Measurements from ENCODE around the gene CD302. TPM values are rescaled to one million over a fixed set of nuclear protein-coding genes. Genes with fewer than 3 reads are reported as not detected.
"Not testable (repeated sequence)": the region's sequence is repeated elsewhere in the genome, so short reads cannot be mapped to it uniquely, and the experiment has no call there.

Gene CD302
- total RNA-seq, 1 experiment from 2014 or later = 0.68 TPM

GRCh38 chr2:159748089-159748488 is 49.9 kb downstream of the CD302 start:
- no peak overlapping the region for H2BK15ac ChIP-seq (ENCODE audit: low read depth, low read length)
- H2BK5ac ChIP-seq (ENCODE audit: insufficient read length, low read length) = no peak overlapping the region
- H2AK5ac ChIP-seq (ENCODE audit: insufficient read length, low read length) = no peak overlapping the region
- DNase-seq = no peak
- H3K27me3 ChIP-seq (ENCODE audit: insufficient read depth, low read length) = no peaks in the 10 kb centered on the region
- H2BK12ac ChIP-seq (ENCODE audit: insufficient read length, low read depth, low read length) = no peak overlapping the region
- H2BK120ac ChIP-seq (ENCODE audit: low read depth, low read length, poor library complexity, severe bottlenecking) = no peak overlapping the region
- Mint-ChIP-seq H3K4me1 (no peaks in the 10 kb centered on the region), H3K9me3 (no peaks in the 10 kb centered on the region), H3K36me3 (ENCODE audit: insufficient read depth in 1 of 3, low read depth in 3 of 3) (peaks cover 41 to 84% (median 80%) of the 10 kb centered on the region in 3 experiments), H3K4me3 (no peak overlapping the region; a peak in 1 of 5 replicates), H3K27ac (no peak overlapping the region), H3K27me3 (ENCODE audit: low read depth) (no peaks in the 10 kb centered on the region)
- H3K9me3 ChIP-seq (ENCODE audit: control insufficient read depth, low read depth, low read length) = no peaks in the 10 kb centered on the region
- no peak overlapping the region for H3K56ac ChIP-seq (ENCODE audit: insufficient read length, low read depth, low read length)
- no peak overlapping the region for H3K23ac ChIP-seq (ENCODE audit: insufficient read length, low read depth, low read length)
- no peak overlapping the region for H3K9ac ChIP-seq (ENCODE audit: extremely low read depth, insufficient read length, low read length)
- H3K14ac ChIP-seq (ENCODE audit: insufficient read depth, low read length) = no peak overlapping the region
- H3K79me2 ChIP-seq (ENCODE audit: insufficient read depth, low read length) = no peaks in the 10 kb centered on the region
- no peaks in the 10 kb centered on the region for H4K20me1 ChIP-seq (ENCODE audit: control insufficient read depth, insufficient read depth, insufficient read length)
- no peak overlapping the region for H3K4ac ChIP-seq (ENCODE audit: low read depth, low read length)
- H3K79me1 ChIP-seq (ENCODE audit: insufficient read depth, low read depth, low read length, poor library complexity, severe bottlenecking) = no peaks in the 10 kb centered on the region
- no peak overlapping the region for H4K5ac ChIP-seq (ENCODE audit: insufficient read length, low read depth, low read length)
- H2AFZ ChIP-seq (ENCODE audit: low read length) = no peak overlapping the region
- H3T11ph ChIP-seq (ENCODE audit: low read length) = no peak overlapping the region
- H3K18ac ChIP-seq (ENCODE audit: insufficient read length, low read depth, low read length) = no peak overlapping the region
- no peaks in the 10 kb centered on the region for H3K23me2 ChIP-seq (ENCODE audit: insufficient read length, low read depth, low read length, poor library complexity, severe bottlenecking)
- no peak overlapping the region for H3K27ac ChIP-seq (ENCODE audit: insufficient read length, low read depth, low read length)
- no peak overlapping the region for H2BK20ac ChIP-seq (ENCODE audit: low read depth, low read length, poor library complexity, severe bottlenecking)
- H3K4me1 ChIP-seq (ENCODE audit: insufficient read depth, low read length) = no peaks in the 10 kb centered on the region
- no peak overlapping the region for H4K8ac ChIP-seq (replicated peaks; ENCODE audit: insufficient read length, low read depth, low read length)
- no peak overlapping the region for H3K4me2 ChIP-seq (ENCODE audit: insufficient read depth, insufficient read length, low read length)
- no peak overlapping the region for H4K91ac ChIP-seq (ENCODE audit: insufficient read length, low read depth, low read length)
- WGBS (ENCODE audit: extremely low coverage, insufficient read length, low lambda C conversion rate) = no CpG with 5 or more reads among the region's 9 CpGs
- no peak for TF ChIP-seq CTCF (conservative IDR thresholded peaks at IDR 0.05)

DNA sequence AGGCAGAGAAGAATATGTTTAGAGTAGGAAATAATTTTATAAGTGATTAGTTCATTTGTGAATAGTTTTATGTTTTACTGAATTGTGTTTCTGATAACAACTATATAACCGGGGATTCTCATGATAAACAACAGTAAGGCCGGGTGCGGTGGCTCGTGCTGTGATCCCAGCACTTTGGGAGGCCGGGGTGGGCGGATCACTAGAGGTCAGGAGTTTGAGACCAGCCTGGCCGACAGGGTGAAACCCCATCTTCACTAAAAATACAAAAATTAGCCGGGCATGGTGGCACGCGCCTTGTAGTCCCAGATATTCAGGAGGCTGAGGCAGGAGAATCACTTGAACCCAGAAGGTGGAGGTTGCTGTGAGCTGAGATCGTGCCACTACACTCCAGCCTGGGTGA is 52.8 kb downstream of the CD302 start:
- not testable (repeated sequence) for H3T11ph ChIP-seq (ENCODE audit: low read length); H2BK12ac ChIP-seq (ENCODE audit: insufficient read length, low read depth, low read length); H2AFZ ChIP-seq (ENCODE audit: low read length); H2BK5ac ChIP-seq (ENCODE audit: insufficient read length, low read length); H2AK5ac ChIP-seq (ENCODE audit: insufficient read length, low read length); H3K9me3 ChIP-seq (ENCODE audit: control insufficient read depth, low read depth, low read length); H4K5ac ChIP-seq (ENCODE audit: insufficient read length, low read depth, low read length); DNase-seq; H3K23ac ChIP-seq (ENCODE audit: insufficient read length, low read depth, low read length); H3K9ac ChIP-seq (ENCODE audit: extremely low read depth, insufficient read length, low read length); H2BK20ac ChIP-seq (ENCODE audit: low read depth, low read length, poor library complexity, severe bottlenecking); H3K4me3 Mint-ChIP-seq; H4K8ac ChIP-seq (replicated peaks; ENCODE audit: insufficient read length, low read depth, low read length); H3K79me2 ChIP-seq (ENCODE audit: insufficient read depth, low read length); H2BK120ac ChIP-seq (ENCODE audit: low read depth, low read length, poor library complexity, severe bottlenecking); H3K4ac ChIP-seq (ENCODE audit: low read depth, low read length); H3K27ac ChIP-seq (ENCODE audit: insufficient read length, low read depth, low read length); H3K4me2 ChIP-seq (ENCODE audit: insufficient read depth, insufficient read length, low read length); H3K27ac Mint-ChIP-seq; H3K4me1 ChIP-seq (ENCODE audit: insufficient read depth, low read length); H3K79me1 ChIP-seq (ENCODE audit: insufficient read depth, low read depth, low read length, poor library complexity, severe bottlenecking); H2BK15ac ChIP-seq (ENCODE audit: low read depth, low read length); H3K56ac ChIP-seq (ENCODE audit: insufficient read length, low read depth, low read length); H4K20me1 ChIP-seq (ENCODE audit: control insufficient read depth, insufficient read depth, insufficient read length); H3K14ac ChIP-seq (ENCODE audit: insufficient read depth, low read length); H3K27me3 Mint-ChIP-seq (ENCODE audit: low read depth); H3K27me3 ChIP-seq (ENCODE audit: insufficient read depth, low read length); H3K9me3 Mint-ChIP-seq; H3K18ac ChIP-seq (ENCODE audit: insufficient read length, low read depth, low read length); H3K23me2 ChIP-seq (ENCODE audit: insufficient read length, low read depth, low read length, poor library complexity, severe bottlenecking); H4K91ac ChIP-seq (ENCODE audit: insufficient read length, low read depth, low read length); H3K4me1 Mint-ChIP-seq
- no CpG with 5 or more reads among the region's 11 CpGs for WGBS (ENCODE audit: extremely low coverage, insufficient read length, low lambda C conversion rate)
- H3K36me3 Mint-ChIP-seq (ENCODE audit: insufficient read depth in 1 of 3, low read depth in 3 of 3) = peaks cover 41 to 80% (median 74%) of the 10 kb centered on the region in 3 experiments
